ENCODE measurements around the gene ACTN2. TPM values are rescaled to one million over a fixed set of nuclear protein-coding genes. Genes with fewer than 3 reads are reported as not detected.

ACTN2 gene
- total RNA-seq, 1 donor = not detected

- Histone ChIP-seq H3K27ac (ENCODE audit: low read depth, low read length) (no peak overlapping the region), H4K20me1 (ENCODE audit: insufficient read depth, low read length) (no peaks in the 10 kb centered on the region), H3K9me3 (ENCODE audit: low read depth, low read length) (no peaks in the 10 kb centered on the region), H3K79me2 (ENCODE audit: insufficient read depth, low read length) (no peaks in the 10 kb centered on the region), H3K4me2 (ENCODE audit: insufficient read depth, low read length) (no peak overlapping the region), H3K4me1 (ENCODE audit: insufficient read depth, low read length) (no peaks in the 10 kb centered on the region), H3K4me3 (ENCODE audit: insufficient read depth, low read length) (no peak overlapping the region), H2AFZ (ENCODE audit: low read length) (no peak overlapping the region), H3K36me3 (ENCODE audit: insufficient read depth, low read length) (no peaks in the 10 kb centered on the region), H3K27me3 (ENCODE audit: insufficient read depth, low read length) (no peaks in the 10 kb centered on the region)
- no peak for DNase-seq (ENCODE audit: insufficient read length, low spot score, missing footprints)
- TF ChIP-seq CTCF (IDR thresholded peaks at IDR 0.05; ENCODE audit: extremely low read depth, low read depth, low read length) = no peak
These were observed 41.2 kb upstream of the ACTN2 start for GRCh38 chr1:236645016-236645680.

- Histone ChIP-seq H3K79me2 (ENCODE audit: insufficient read depth, low read length) (no peaks in the 10 kb centered on the region), H3K9me3 (ENCODE audit: low read depth, low read length) (no peaks in the 10 kb centered on the region), H4K20me1 (ENCODE audit: insufficient read depth, low read length) (no peaks in the 10 kb centered on the region), H3K27ac (ENCODE audit: low read depth, low read length) (no peak overlapping the region), H3K4me2 (ENCODE audit: insufficient read depth, low read length) (no peak overlapping the region), H2AFZ (ENCODE audit: low read length) (no peak overlapping the region), H3K36me3 (ENCODE audit: insufficient read depth, low read length) (no peaks in the 10 kb centered on the region), H3K27me3 (ENCODE audit: insufficient read depth, low read length) (no peaks in the 10 kb centered on the region), H3K4me3 (ENCODE audit: insufficient read depth, low read length) (no peak overlapping the region), H3K4me1 (ENCODE audit: insufficient read depth, low read length) (no peaks in the 10 kb centered on the region)
- no peak for TF ChIP-seq CTCF (IDR thresholded peaks at IDR 0.05; ENCODE audit: extremely low read depth, low read depth, low read length)
- DNase-seq (ENCODE audit: insufficient read length, low spot score, missing footprints) = no peak
These were observed 31.8 kb upstream of the ACTN2 start for GRCh38 chr1:236654511-236654910.

GRCh38 chr1:236654957-236655356 is 31.3 kb upstream of the ACTN2 start:
- Histone ChIP-seq H3K4me3 (ENCODE audit: insufficient read depth, low read length) (no peak overlapping the region), H3K27ac (ENCODE audit: low read depth, low read length) (no peak overlapping the region), H3K36me3 (ENCODE audit: insufficient read depth, low read length) (no peaks in the 10 kb centered on the region), H3K9me3 (ENCODE audit: low read depth, low read length) (no peaks in the 10 kb centered on the region), H3K79me2 (ENCODE audit: insufficient read depth, low read length) (no peaks in the 10 kb centered on the region), H2AFZ (ENCODE audit: low read length) (no peak overlapping the region), H3K4me1 (ENCODE audit: insufficient read depth, low read length) (no peaks in the 10 kb centered on the region), H3K27me3 (ENCODE audit: insufficient read depth, low read length) (no peaks in the 10 kb centered on the region), H3K4me2 (ENCODE audit: insufficient read depth, low read length) (no peak overlapping the region), H4K20me1 (ENCODE audit: insufficient read depth, low read length) (no peaks in the 10 kb centered on the region)
- no peak for TF ChIP-seq CTCF (IDR thresholded peaks at IDR 0.05; ENCODE audit: extremely low read depth, low read depth, low read length)
- no peak for DNase-seq (ENCODE audit: insufficient read length, low spot score, missing footprints)

GRCh38 chr1:236657398-236657797 is 28.9 kb upstream of the ACTN2 start:
- H2AFZ ChIP-seq (ENCODE audit: low read length) = no peak overlapping the region
- no peaks in the 10 kb centered on the region for H3K27me3 ChIP-seq (ENCODE audit: insufficient read depth, low read length)
- no peak for TF ChIP-seq CTCF (IDR thresholded peaks at IDR 0.05; ENCODE audit: extremely low read depth, low read depth, low read length)
- H4K20me1 ChIP-seq (ENCODE audit: insufficient read depth, low read length) = no peaks in the 10 kb centered on the region
- no peaks in the 10 kb centered on the region for H3K79me2 ChIP-seq (ENCODE audit: insufficient read depth, low read length)
- no peaks in the 10 kb centered on the region for H3K4me1 ChIP-seq (ENCODE audit: insufficient read depth, low read length)
- H3K4me2 ChIP-seq (ENCODE audit: insufficient read depth, low read length) = no peak overlapping the region
- no peaks in the 10 kb centered on the region for H3K9me3 ChIP-seq (ENCODE audit: low read depth, low read length)
- H3K36me3 ChIP-seq (ENCODE audit: insufficient read depth, low read length) = no peaks in the 10 kb centered on the region
- DNase-seq (ENCODE audit: insufficient read length, low spot score, missing footprints) = no peak
- no peak overlapping the region for H3K4me3 ChIP-seq (ENCODE audit: insufficient read depth, low read length)
- H3K27ac ChIP-seq (ENCODE audit: low read depth, low read length) = no peak overlapping the region
